Purkinje cell (primary cell): ENCODE measurements around the gene EIF1B. TPM values are rescaled to one million over a fixed set of nuclear protein-coding genes. Genes with fewer than 3 reads are reported as not detected.

ENCODE experiments used
- polyA plus RNA-seq: library from polyadenylated mRNA; unstranded; fragments of >200 nt; fragmentation: Nextera tagmentation; gene quantifications from 2 replicates; pipeline ENCODE4 v1.2.1, GENCODE V29; 2014

Gene EIF1B
- 225 and 330 TPM in 2 replicates for polyA plus RNA-seq

DNA sequence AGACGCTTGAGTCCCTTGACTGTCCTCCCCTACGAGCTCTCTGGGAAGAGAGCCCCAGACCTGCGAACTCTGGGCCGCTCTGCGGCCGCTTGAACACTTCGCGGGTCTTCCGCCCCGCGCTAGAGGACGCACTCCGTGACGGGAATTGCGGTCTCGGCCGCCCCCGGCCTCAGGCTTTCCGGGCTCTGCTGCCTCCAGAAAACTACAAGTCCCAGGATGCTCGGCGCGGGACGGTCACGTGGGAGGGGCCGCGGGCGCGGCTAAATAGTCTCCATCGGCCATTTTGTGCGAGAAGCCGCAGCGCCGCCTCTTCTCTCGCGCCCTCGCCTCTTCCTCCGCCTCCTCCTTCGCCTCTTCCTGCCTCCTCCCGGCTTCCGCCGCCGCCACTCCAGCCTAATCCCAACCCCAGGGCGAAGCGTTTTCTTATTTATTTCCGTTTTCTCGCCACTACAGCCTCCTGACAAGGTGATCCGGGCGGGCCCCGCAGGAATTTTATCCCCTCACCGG lies at the start of gene EIF1B:
Gene EIF1B (plus strand): TSS at position 290 of the 507 bp plus-strand sequence. CDS start 235 bp downstream, outside the sequence.

Other genes starting within 250 kb of the EIF1B start
- 2.9 TPM in 1 of 2 replicates, not detected in the other for gene ENTPD3, start 77.5 kb downstream of the EIF1B start, polyA plus RNA-seq
- 525 and 600 TPM in 2 replicates for gene RPL14, start 147.6 kb downstream of the EIF1B start, polyA plus RNA-seq
- 0.62 and 1.8 TPM in 2 replicates for gene ZNF619, start 167.4 kb downstream of the EIF1B start, polyA plus RNA-seq
- 0.53 and 2.5 TPM in 2 replicates for gene ZNF620, start 196.3 kb downstream of the EIF1B start, polyA plus RNA-seq
- gene ZNF621, start 215.3 kb downstream of the EIF1B start, polyA plus RNA-seq: 3.6 and 6.4 TPM in 2 replicates